Caki2 (cell line): ENCODE data around the gene MXRA8. TPM values are rescaled to one million over a fixed set of nuclear protein-coding genes. Genes with fewer than 3 reads are reported as not detected.
"Not testable (repeated sequence)": the region's sequence is repeated elsewhere in the genome, so short reads cannot be mapped to it uniquely, and the experiment has no call there.

Experiments used
- DNase-seq: peaks from one replicate; pipeline ENCODE4 v3.0.0-alpha.2; 2015; ENCODE audit warnings: low read depth
- in situ Hi-C: cut with HindIII; loops from 2 replicates; pipeline ENCODE4 v1.10.0; 2016; ENCODE audit warnings: low sequenced_read_pairs, low pct_unique_long_range_greater_than_20kb, mixed read lengths
- total RNA-seq: library from RNA; depleted of rRNA; stranded (reverse); fragments of >200 nt; shearing (Covaris generic); gene quantifications from 2 replicates; pipeline ENCODE4 v1.2.3, GENCODE V29; 2014; ENCODE audit warnings: low replicate concordance

Gene MXRA8
- total RNA-seq, 1 experiment from 2014 or later = not detected

- in situ Hi-C loops = no loop called here
- DNase-seq = no peak
These were observed 36.8 kb upstream of the MXRA8 start for GRCh38 chr1:1395166-1395565.

DNA sequence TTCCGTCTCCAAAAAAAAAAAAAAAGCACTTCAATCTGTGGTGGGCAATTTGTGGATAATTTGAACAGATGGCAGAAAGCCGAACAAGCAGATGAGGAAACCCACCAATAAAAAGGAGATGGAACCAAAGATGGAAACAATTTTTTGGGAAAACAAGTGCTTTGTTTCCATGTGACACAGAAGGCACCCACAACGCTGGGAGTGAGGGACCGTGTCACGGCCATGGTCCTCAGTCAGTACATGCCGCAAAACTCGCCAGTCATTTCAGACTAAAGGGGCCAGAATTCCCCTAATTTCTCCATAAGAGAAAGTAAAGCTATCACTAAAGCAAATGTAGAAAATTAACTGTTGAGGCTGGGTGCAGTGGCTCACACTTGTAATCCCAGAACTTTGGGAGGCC is 35.8 kb upstream of the MXRA8 start:
- in situ Hi-C loops = no loop called here
- DNase-seq = no peak

GRCh38 chr1:1393428-1393827 is 35.1 kb upstream of the MXRA8 start:
- no peak for DNase-seq
- in situ Hi-C loops = no loop called here

- in situ Hi-C loops = no loop called here
These were observed 34.7 kb upstream of the MXRA8 start for GRCh38 chr1:1393014-1393413.

GRCh38 chr1:1391225-1391624 is 32.9 kb upstream of the MXRA8 start:
- no peak for DNase-seq
- in situ Hi-C loops = no loop called here

More at GRCh38 chr1:1393014-1393413, 34.7 kb upstream of the MXRA8 start:
- no peak for DNase-seq

DNA sequence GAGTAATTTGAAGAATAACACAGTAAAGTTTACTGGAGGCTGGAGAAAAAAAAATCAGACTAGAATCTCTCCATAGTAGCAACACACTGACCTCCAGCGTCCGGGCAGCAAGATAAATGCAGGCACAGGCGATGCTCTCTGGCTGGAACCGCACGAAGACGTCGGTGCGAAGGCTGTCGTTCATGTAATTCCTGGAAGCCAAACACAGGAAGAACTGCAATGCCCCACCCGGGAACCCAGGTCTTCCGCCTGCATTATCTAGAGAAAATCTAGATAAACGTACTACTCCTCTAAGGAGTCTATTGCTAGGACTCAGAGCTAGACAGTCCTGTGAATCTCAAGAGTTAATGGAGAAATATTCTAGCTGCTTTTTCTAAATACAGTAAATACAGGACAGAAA is 32.3 kb upstream of the MXRA8 start:
- in situ Hi-C loops = no loop called here
- DNase-seq = no peak

DNA sequence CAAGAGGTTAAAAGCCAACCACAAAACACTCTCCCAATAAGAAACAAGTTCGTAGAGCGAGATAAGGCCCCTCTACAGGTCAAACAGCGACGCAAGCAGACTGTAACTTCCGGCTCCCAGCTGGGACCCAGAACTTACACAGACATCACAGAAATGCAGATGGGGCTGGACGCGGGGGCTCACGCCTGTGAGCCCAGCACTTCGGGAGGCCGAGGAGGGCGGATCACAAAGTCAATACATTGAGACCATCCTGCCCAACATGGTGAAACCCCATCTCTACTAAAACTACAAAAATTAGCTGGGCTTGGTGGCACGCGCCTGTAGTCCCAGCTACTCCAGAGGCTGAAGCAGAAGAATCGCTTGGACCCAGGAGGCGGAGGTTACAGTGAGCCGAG is 29.7 kb upstream of the MXRA8 start:
- DNase-seq = no peak

DNA sequence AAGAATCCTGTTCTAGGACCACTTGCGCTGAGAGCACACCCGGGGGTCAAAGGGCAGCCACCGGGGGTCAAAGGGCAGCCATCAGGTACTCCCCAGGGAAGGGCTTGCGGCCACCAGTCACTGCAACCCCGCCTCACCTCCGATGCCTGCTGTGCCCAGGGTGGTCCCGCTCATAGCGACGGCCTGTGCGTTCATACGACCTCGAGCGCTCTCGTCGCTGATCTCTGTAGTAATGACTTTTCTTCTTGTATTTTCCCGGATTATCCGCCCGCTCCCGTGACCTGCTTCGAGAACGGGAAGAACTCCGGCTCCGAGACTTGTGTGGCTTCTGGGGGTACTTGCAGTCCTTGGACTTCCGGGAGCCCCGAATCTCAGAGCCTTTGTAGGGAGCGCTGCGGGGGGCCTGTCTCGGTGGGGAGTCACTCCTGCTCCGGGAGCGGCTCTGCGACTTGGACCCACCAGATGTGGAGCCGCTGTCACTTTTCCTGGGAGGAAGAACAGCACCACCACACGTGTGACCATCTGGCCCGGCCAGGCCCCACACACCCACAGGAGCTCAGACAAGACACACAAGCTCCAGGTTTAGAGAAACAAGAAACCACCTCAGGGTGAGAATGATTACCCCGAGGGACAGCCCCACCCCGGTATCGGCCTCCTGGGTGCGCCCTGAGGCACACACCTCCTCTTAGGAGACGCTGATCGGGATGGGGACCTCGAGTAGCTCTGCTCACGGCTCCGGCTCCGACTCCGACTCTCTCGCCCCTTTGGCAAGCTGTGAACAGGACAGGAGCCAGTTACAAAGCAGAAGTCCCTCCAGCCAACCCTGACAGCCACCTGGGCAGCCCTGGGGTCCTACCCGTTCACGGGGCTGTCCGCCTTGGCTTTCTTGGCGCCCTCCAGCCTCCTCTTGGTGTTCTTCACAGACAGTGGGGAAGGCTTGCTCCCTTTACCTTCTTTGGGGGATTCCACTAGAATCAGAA is 29.0 kb upstream of the MXRA8 start:
- in situ Hi-C loops = no loop called here
- DNase-seq = no peak

More for the DNA sequence above, 29.7 kb upstream of the MXRA8 start:
- in situ Hi-C loops = no loop called here

DNA sequence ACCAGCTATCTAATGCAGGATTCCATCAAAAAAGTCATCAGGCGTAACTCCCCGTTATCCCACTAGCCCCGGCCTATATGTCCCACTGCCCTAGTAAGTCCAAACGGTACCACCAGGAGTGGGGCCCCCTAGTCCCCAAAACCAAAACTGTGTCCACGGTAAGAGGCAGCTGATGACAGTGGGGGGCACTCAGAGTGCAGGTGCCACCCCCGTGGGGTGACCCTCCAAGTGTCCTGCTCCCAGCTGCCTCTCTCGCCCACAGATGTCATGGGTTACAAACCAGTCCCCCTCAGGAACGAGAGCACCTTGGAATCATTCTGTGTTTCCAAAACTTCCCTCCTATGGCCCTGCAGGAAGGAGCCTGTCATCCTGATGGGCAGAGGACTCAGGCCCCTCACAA is 27.6 kb upstream of the MXRA8 start:
- in situ Hi-C loops = no loop called here
- no peak for DNase-seq

- in situ Hi-C loops, DNase-seq: not testable (repeated sequence)
These were observed 27.0 kb upstream of the MXRA8 start for GRCh38 chr1:1385339-1385738.

DNA sequence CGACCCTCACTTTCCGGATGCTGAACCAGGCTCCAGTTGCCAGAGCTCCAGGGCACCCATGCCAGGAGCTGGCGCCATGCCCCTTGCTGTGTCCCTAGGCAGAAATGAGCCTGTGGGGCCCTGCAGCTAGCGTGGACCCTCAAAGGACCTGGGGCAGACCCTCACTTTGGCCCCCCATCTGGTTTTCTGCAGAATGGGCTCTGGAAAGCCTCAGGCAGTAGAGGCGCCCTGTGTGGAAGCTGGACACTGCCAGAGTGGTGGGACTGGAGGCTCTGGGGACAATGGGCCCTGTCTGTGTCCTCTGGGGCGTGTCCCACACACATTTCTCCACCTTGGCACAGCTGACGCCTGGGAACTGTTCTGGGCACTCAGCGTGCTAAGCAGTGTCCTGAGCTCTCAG is 22.9 kb upstream of the MXRA8 start:
- no peak for DNase-seq
- in situ Hi-C loops = no loop called here

DNA sequence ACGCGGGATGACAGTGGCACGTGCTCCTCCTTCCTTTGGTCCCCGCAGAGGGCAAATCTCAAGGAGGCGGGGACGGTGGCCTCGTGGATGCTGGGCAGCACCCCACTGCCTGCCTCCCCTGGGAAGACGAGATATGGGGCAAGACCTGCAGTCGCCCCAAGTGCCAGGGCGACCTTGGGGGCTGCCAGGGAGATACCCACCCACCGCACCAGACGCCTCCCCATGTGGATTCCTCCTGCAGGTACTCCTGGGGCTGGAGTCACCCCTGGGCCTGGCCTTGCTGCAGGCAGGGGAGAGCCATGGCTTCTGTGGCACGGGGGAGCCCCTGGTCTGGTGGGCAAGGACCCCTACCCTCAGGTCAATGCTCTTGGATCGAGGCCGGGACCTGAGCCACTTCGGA is 22.5 kb upstream of the MXRA8 start:
- in situ Hi-C loops = no loop called here
- no peak for DNase-seq

DNA sequence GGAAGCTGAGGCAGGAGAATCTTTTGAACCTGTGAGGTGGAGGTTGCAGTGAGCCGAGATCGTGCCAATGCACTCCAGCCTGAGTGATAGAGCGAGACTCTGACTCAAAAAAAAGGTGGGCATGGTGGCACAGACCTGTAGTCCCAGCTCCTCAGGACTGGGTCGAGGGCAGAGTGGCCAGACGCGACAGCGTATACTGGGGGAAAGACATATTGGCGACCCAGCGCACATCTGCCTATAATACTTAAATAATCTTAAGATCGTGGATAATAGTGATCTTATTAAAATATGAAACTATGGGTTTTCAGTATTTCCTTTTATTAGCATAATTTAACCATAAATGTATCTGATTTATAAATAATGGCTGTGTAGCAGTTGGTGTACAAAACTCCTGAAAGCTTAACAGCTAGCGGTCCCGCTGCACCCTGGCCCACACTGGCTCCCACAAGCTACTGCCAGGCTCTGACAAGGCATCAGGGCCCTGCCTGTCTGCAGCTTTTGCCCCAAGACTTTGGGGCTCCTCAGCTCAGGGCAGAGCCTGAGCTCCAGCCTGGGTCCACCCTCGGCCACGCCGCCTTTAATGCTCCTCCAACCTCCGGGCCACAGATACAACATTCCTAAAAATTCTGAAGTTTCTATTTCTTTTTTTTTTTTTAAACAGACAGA is 19.3 kb upstream of the MXRA8 start:
- in situ Hi-C loops = no loop called here
- no peak for DNase-seq

DNA sequence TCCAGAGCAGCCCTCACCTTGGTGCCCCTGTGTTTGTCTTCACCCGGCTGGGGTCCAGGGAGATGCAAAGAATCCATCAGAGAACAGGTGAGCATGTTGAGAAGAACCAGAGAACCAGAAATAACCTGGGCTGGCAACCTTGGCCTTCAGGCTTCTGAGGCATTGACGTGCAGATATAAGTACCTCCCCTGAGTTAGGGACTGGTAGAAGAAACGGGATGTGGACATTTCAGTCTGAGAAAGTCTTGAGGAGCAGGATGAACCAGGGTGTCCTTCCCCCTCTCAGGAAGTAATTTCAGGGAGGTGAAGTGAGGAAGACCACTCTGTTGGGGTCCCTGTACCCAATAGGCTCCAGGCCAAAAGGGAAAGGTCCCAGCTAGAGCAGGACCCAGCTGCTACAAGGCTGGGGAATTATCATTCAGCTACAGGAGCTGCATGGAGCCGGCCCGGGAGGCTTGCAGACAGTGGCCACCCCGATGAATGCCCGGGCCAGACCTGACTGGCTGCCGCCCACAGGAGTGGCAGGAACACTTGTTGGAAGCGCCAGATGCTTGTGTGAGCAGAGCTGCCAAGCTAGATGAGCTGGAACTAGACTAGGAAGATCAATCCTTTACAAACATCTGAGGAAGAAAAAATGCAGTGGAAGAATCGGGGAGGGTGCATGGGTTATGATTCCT is 18.3 kb upstream of the MXRA8 start:
- in situ Hi-C loops = no loop called here
- no peak for DNase-seq

GRCh38 chr1:1374929-1375662 is 16.7 kb upstream of the MXRA8 start, which contains the start of gene AURKAIP1:
AURKAIP1 (minus strand) TSS chr1:1375207; CDS start chr1:1374756, 451 bp downstream.
- in situ Hi-C loops = no loop called here
- peak; percentile 99 for DNase-seq

GRCh38 chr1:1374589-1374928 is 16.2 kb upstream of the MXRA8 start:
- in situ Hi-C loops = no loop called here
- no peak for DNase-seq

GRCh38 chr1:1373815-1374588 is 15.6 kb upstream of the MXRA8 start:
- DNase-seq = no peak
- in situ Hi-C loops = no loop called here
